KBM-7 (cell line): Measurements from ENCODE around the gene LPA.

Experiments used
- DNase-seq: peaks from one replicate; pipeline ENCODE4 v3.0.0-alpha.2; 2015
- in situ Hi-C: fragments of 300-500 bp; cut with MboI; formaldehyde crosslinking; loops from 2 replicates; pipeline ENCODE4 v1.14.3; 2020; ENCODE audit warnings: low sequenced_read_pairs, low pct_unique_long_range_greater_than_20kb, mixed read lengths

Gene LPA

GRCh38 chr6:160523223-160523622, 140.9 kb downstream of the LPA start:
- no peak for DNase-seq
- in situ Hi-C loops = no loop called here

- DNase-seq = peak; percentile 45
- in situ Hi-C loops = no loop called here
Observed at GRCh38 chr6:160520043-160520904, 143.8 kb downstream of the LPA start.

GRCh38 chr6:160519603-160520042, 144.5 kb downstream of the LPA start:
- in situ Hi-C loops = no loop called here
- DNase-seq = peak; percentile 83

GRCh38 chr6:160519133-160519532, 144.9 kb downstream of the LPA start:
- in situ Hi-C loops = no loop called here
- DNase-seq = no peak

GRCh38 chr6:160513836-160514235, 150.2 kb downstream of the LPA start:
- no peak for DNase-seq
- in situ Hi-C loops = no loop called here

GRCh38 chr6:160510976-160511617, 153.0 kb downstream of the LPA start:
- in situ Hi-C loops = no loop called here
- DNase-seq = no peak

GRCh38 chr6:160510199-160510598, 153.9 kb downstream of the LPA start:
- DNase-seq = no peak
- in situ Hi-C loops = no loop called here

GRCh38 chr6:160509610-160510009, 154.5 kb downstream of the LPA start:
- no peak for DNase-seq
- in situ Hi-C loops = no loop called here

- no peak for DNase-seq
- in situ Hi-C loops = no loop called here
Observed at GRCh38 chr6:160508599-160508998, 155.5 kb downstream of the LPA start.

GRCh38 chr6:160507420-160507819, 156.7 kb downstream of the LPA start:
- no peak for DNase-seq
- in situ Hi-C loops = no loop called here

GRCh38 chr6:160505970-160506369, 158.1 kb downstream of the LPA start:
- DNase-seq = no peak
- in situ Hi-C loops = no loop called here

GRCh38 chr6:160500639-160501038, 163.4 kb downstream of the LPA start:
- in situ Hi-C loops = no loop called here

GRCh38 chr6:160494576-160494975, 169.5 kb downstream of the LPA start:
- in situ Hi-C loops = no loop called here
- no peak for DNase-seq

More at GRCh38 chr6:160500639-160501038, 163.4 kb downstream of the LPA start:
- DNase-seq = no peak

- no peak for DNase-seq
- in situ Hi-C loops = no loop called here
Observed at GRCh38 chr6:160489091-160489490, 175.0 kb downstream of the LPA start.

GRCh38 chr6:160487116-160487515, 177.0 kb downstream of the LPA start:
- in situ Hi-C loops = no loop called here
- DNase-seq = no peak
